Breast epithelium (tissue), 4 donors: ENCODE measurements around the gene DTL. TPM values are rescaled to one million over a fixed set of nuclear protein-coding genes. Genes with fewer than 3 reads are reported as not detected.

Experiments
- DNase-seq, 2 donors: peaks; one replicate each; pipeline ENCODE4 v3.0.0-alpha.2; 2019; ENCODE audit warnings: low spot score in 2 of 2
- H3K27ac ChIP-seq, 2 donors: fragments of 200-600 bp; sonication (generic) in 1 of 2; one replicate each; pipeline ENCODE4 v1.5.1; 2016 to 2019; ENCODE audit warnings: mild to moderate bottlenecking in 1 of 2
- H3K27me3 ChIP-seq, 2 donors: fragments of 200-600 bp; sonication (generic) in 1 of 2; one replicate each; pipeline versions ENCODE4 v1.5.1 to v1.6.0; 2017 to 2019; ENCODE audit warnings: control low read depth in 1 of 2, mild to moderate bottlenecking in 1 of 2
- H3K36me3 ChIP-seq: fragments of 200-600 bp; one replicate; pipeline ENCODE4 v1.5.1; 2019
- H3K4me1 ChIP-seq, 2 donors: fragments of 200-600 bp; sonication (generic); one replicate each; pipeline ENCODE4 v1.5.1; 2016 to 2019; ENCODE audit warnings: control low read depth in 1 of 2
- H3K4me3 ChIP-seq, 3 donors: fragments of 200-600 bp; sonication (generic); 1 replicate in 2 of 3; 2 replicates in 1 of 3; pipeline ENCODE4 v1.5.1; 2016 to 2019; ENCODE audit warnings: mild to moderate bottlenecking in 3 of 3, moderate library complexity in 2 of 3
- H3K9me3 ChIP-seq, 2 donors: fragments of 200-600 bp; sonication (generic) in 1 of 2; one replicate each; pipeline ENCODE4 v1.5.1; 2016 to 2019; ENCODE audit warnings: control low read depth in 1 of 2
- CTCF ChIP-seq, 3 donors: fragments of 450-650 bp; IDR thresholded peaks; one replicate each; pipeline ENCODE4 v1.5.1; 2016 to 2017; ENCODE audit warnings: antibody characterized with exemption in 3 of 3, mild to moderate bottlenecking in 3 of 3, moderate library complexity in 3 of 3
- POLR2A ChIP-seq: fragments of 450-650 bp; IDR thresholded peaks from one replicate; pipeline ENCODE4 v1.6.1; 2016; ENCODE audit warnings: antibody characterized with exemption, mild to moderate bottlenecking, moderate library complexity
- POLR2AphosphoS5 ChIP-seq, 3 donors: sonication (generic); formaldehyde crosslinking; IDR thresholded peaks; one replicate each; pipeline ENCODE4 v1.6.1; 2017; ENCODE audit warnings: antibody characterized with exemption in 3 of 3
- intact Hi-C: fragments of 100-400 bp; cut with DNase I; formaldehyde crosslinking; loops from one replicate; pipeline ENCODE4 v1.15.1; 2023; ENCODE audit warnings: low total_unique reads
- total RNA-seq, 3 donors: library from RNA; depleted of rRNA; stranded (reverse); fragments of >200 nt; gene quantifications; one replicate each; pipeline ENCODE4 v1.1.0, GENCODE V29; 2016

Gene DTL
- total RNA-seq, 3 donors from 2014 or later, result 0.29 to 0.80 (median 0.66) TPM

GRCh38 chr1:212037900-212038299 is 2.4 kb downstream of the DTL start:
- intact Hi-C loops, result no loop called here
- Histone ChIP-seq H3K4me1 (peaks cover 0 to 5% of the 10 kb centered on the region in 2 donors), H3K9me3 (no peaks in the 10 kb centered on the region), H3K4me3 (no peak overlapping the region), H3K27me3 (no peaks in the 10 kb centered on the region), H3K36me3 (no peaks in the 10 kb centered on the region), H3K27ac (no peak overlapping the region)
- TF ChIP-seq CTCF (IDR thresholded peaks at IDR 0.05) (no peak), POLR2A (no peak), POLR2AphosphoS5 (IDR thresholded peaks at IDR 0.05) (no peak)
- no peak for DNase-seq

- H3K27ac ChIP-seq, result no peak overlapping the region
- DNase-seq, result no peak
- intact Hi-C loops, result no loop called here
- H3K9me3 ChIP-seq, result no peaks in the 10 kb centered on the region
- no peaks in the 10 kb centered on the region for H3K36me3 ChIP-seq
- peaks cover 0 to 5% of the 10 kb centered on the region in 2 donors for H3K4me1 ChIP-seq
- no peak overlapping the region for H3K4me3 ChIP-seq
- H3K27me3 ChIP-seq, result no peaks in the 10 kb centered on the region
- no peak for TF ChIP-seq POLR2AphosphoS5 (IDR thresholded peaks at IDR 0.05)
- no peak for TF ChIP-seq POLR2A
Measured at GRCh38 chr1:212039622-212040021, 4.1 kb downstream of the DTL start.

- Histone ChIP-seq H3K36me3 (no peaks in the 10 kb centered on the region), H3K9me3 (no peaks in the 10 kb centered on the region), H3K4me3 (no peak overlapping the region), H3K27ac (no peak overlapping the region), H3K4me1 (peaks cover 0 to 5% of the 10 kb centered on the region in 2 donors), H3K27me3 (no peaks in the 10 kb centered on the region)
- no peak for DNase-seq
- no peak for TF ChIP-seq CTCF (IDR thresholded peaks at IDR 0.05)
- TF ChIP-seq POLR2AphosphoS5 (IDR thresholded peaks at IDR 0.05), result no peak
- no peak for TF ChIP-seq POLR2A
- intact Hi-C loops, result no loop called here
Measured at GRCh38 chr1:212040629-212041412, 5.3 kb downstream of the DTL start.

- H3K27me3 ChIP-seq, result no peaks in the 10 kb centered on the region
- H3K36me3 ChIP-seq, result no peaks in the 10 kb centered on the region
- no peak for TF ChIP-seq POLR2AphosphoS5 (IDR thresholded peaks at IDR 0.05)
- no peak for TF ChIP-seq POLR2A
- TF ChIP-seq CTCF (IDR thresholded peaks at IDR 0.05), result no peak
- no peaks in the 10 kb centered on the region for H3K4me1 ChIP-seq
- intact Hi-C loops, result no loop called here
- H3K27ac ChIP-seq, result no peak overlapping the region
- no peaks in the 10 kb centered on the region for H3K9me3 ChIP-seq
- DNase-seq, result no peak
- no peak overlapping the region for H3K4me3 ChIP-seq
Measured at GRCh38 chr1:212042436-212042835, 6.9 kb downstream of the DTL start.

GRCh38 chr1:212044851-212045250 is 9.3 kb downstream of the DTL start:
- no peaks in the 10 kb centered on the region for H3K27me3 ChIP-seq
- H3K4me3 ChIP-seq, result no peak overlapping the region
- DNase-seq, result no peak
- intact Hi-C loops, result no loop called here
- H3K9me3 ChIP-seq, result no peaks in the 10 kb centered on the region
- no peaks in the 10 kb centered on the region for H3K36me3 ChIP-seq
- no peak overlapping the region for H3K27ac ChIP-seq
- TF ChIP-seq POLR2AphosphoS5 (IDR thresholded peaks at IDR 0.05) (no peak), CTCF (IDR thresholded peaks at IDR 0.05) (no peak), POLR2A (no peak)
- no peaks in the 10 kb centered on the region for H3K4me1 ChIP-seq
